ENCODE data around the gene RCAN2. TPM values are rescaled to one million over a fixed set of nuclear protein-coding genes. Genes with fewer than 3 reads are reported as not detected.

Gene RCAN2
- polyA plus RNA-seq, 1 donor from 2014 or later = 37.4 TPM

DNA sequence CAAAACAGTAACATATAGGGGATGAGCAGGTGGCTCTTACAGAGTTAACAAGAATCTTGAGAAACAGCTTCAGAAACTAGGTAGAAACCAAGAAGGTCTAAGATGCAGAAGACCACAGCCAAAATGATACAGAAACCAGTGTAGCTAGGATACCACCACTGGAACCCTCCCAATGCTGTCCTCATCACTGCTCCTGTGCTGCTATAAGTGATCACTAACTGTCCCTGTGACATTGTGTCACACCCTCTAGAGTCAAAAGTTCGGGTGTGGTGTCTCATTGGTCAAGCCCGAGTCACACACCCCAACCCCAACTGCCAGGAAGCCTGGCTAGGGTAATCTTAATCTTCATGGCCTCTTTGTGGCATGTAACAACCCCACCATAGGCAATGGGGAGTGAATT is 153.1 kb downstream of the RCAN2 start:
- Histone ChIP-seq H3K4me3 (ENCODE audit: low read length) (no peak overlapping the region), H3K79me2 (replicated peaks; ENCODE audit: insufficient read depth, low read length) (no peaks in the 10 kb centered on the region), H3F3A (ENCODE audit: insufficient read depth, low read length, poor library complexity, severe bottlenecking) (no peaks in the 10 kb centered on the region), H3K4me2 (ENCODE audit: low read length) (no peak overlapping the region), H3K9ac (ENCODE audit: low read length) (no peak overlapping the region), H3K36me3 (ENCODE audit: insufficient read depth, low read length) (no peaks in the 10 kb centered on the region), H3K27me3 (ENCODE audit: insufficient read depth, low read depth, low read length) (no peaks in the 10 kb centered on the region), H3K9me3 (ENCODE audit: low read length) (no peaks in the 10 kb centered on the region), H3K9me2 (ENCODE audit: insufficient read depth, low read length) (no peaks in the 10 kb centered on the region), H4K20me1 (ENCODE audit: insufficient read depth) (no peaks in the 10 kb centered on the region), H2AFZ (ENCODE audit: low read depth, low read length) (no peak overlapping the region), H3K27ac (ENCODE audit: low read length) (no peak overlapping the region)
- no peak for TF ChIP-seq SMC3 (conservative IDR thresholded peaks at IDR 0.05; ENCODE audit: poor library complexity)
- TF ChIP-seq POLR2AphosphoS5 (IDR thresholded peaks at IDR 0.05) = no peak
- TF ChIP-seq, protein P1, sequence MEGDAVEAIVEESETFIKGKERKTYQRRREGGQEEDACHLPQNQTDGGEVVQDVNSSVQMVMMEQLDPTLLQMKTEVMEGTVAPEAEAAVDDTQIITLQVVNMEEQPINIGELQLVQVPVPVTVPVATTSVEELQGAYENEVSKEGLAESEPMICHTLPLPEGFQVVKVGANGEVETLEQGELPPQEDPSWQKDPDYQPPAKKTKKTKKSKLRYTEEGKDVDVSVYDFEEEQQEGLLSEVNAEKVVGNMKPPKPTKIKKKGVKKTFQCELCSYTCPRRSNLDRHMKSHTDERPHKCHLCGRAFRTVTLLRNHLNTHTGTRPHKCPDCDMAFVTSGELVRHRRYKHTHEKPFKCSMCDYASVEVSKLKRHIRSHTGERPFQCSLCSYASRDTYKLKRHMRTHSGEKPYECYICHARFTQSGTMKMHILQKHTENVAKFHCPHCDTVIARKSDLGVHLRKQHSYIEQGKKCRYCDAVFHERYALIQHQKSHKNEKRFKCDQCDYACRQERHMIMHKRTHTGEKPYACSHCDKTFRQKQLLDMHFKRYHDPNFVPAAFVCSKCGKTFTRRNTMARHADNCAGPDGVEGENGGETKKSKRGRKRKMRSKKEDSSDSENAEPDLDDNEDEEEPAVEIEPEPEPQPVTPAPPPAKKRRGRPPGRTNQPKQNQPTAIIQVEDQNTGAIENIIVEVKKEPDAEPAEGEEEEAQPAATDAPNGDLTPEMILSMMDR (IDR thresholded peaks at IDR 0.05; ENCODE audit: poor library complexity, severe bottlenecking) = no peak
- no peak for TF ChIP-seq MXI1 (conservative IDR thresholded peaks at IDR 0.05; ENCODE audit: poor library complexity, severe bottlenecking)
- TF ChIP-seq, protein P2, sequence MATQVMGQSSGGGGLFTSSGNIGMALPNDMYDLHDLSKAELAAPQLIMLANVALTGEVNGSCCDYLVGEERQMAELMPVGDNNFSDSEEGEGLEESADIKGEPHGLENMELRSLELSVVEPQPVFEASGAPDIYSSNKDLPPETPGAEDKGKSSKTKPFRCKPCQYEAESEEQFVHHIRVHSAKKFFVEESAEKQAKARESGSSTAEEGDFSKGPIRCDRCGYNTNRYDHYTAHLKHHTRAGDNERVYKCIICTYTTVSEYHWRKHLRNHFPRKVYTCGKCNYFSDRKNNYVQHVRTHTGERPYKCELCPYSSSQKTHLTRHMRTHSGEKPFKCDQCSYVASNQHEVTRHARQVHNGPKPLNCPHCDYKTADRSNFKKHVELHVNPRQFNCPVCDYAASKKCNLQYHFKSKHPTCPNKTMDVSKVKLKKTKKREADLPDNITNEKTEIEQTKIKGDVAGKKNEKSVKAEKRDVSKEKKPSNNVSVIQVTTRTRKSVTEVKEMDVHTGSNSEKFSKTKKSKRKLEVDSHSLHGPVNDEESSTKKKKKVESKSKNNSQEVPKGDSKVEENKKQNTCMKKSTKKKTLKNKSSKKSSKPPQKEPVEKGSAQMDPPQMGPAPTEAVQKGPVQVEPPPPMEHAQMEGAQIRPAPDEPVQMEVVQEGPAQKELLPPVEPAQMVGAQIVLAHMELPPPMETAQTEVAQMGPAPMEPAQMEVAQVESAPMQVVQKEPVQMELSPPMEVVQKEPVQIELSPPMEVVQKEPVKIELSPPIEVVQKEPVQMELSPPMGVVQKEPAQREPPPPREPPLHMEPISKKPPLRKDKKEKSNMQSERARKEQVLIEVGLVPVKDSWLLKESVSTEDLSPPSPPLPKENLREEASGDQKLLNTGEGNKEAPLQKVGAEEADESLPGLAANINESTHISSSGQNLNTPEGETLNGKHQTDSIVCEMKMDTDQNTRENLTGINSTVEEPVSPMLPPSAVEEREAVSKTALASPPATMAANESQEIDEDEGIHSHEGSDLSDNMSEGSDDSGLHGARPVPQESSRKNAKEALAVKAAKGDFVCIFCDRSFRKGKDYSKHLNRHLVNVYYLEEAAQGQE (IDR thresholded peaks at IDR 0.05; ENCODE audit: borderline replicate concordance) = no peak
- no peak for TF ChIP-seq RAD21 (conservative IDR thresholded peaks at IDR 0.05)
- TF ChIP-seq EZH2 (IDR thresholded peaks at IDR 0.05; ENCODE audit: borderline replicate concordance, insufficient read depth, low read length, poor library complexity, severe bottlenecking) = no peak

DNA sequence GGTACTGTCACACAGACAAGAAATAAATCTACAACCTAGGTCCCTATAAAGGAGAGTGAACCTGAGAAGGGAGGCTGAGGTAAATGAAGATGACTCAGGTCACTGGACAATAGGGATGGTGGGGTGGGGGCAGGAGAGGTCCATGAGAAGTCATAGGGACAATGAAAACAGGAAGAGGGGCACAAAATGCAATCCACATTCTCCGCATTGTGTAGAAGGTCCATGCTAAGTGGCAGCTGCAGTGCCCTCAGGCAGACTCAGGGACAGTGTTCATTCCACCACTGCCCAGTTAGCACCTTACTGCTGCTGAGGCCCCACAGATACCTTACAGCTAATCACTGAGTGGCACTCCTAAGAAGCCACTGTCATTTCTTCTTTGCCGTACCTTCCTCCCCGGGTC is 156.8 kb downstream of the RCAN2 start:
- no peak overlapping the region for H3K4me3 ChIP-seq (ENCODE audit: low read length)
- H3K9me3 ChIP-seq (ENCODE audit: low read length) = no peaks in the 10 kb centered on the region
- no peaks in the 10 kb centered on the region for H3F3A ChIP-seq (ENCODE audit: insufficient read depth, low read length, poor library complexity, severe bottlenecking)
- no peak overlapping the region for H2AFZ ChIP-seq (ENCODE audit: low read depth, low read length)
- TF ChIP-seq EZH2 (IDR thresholded peaks at IDR 0.05; ENCODE audit: borderline replicate concordance, insufficient read depth, low read length, poor library complexity, severe bottlenecking) (no peak), SMC3 (conservative IDR thresholded peaks at IDR 0.05; ENCODE audit: poor library complexity) (no peak), POLR2AphosphoS5 (IDR thresholded peaks at IDR 0.05) (no peak), RAD21 (conservative IDR thresholded peaks at IDR 0.05) (no peak), EP300 (conservative IDR thresholded peaks at IDR 0.05; ENCODE audit: poor library complexity, severe bottlenecking) (no peak), TAF1 (IDR thresholded peaks at IDR 0.05; ENCODE audit: low read depth) (no peak), MXI1 (conservative IDR thresholded peaks at IDR 0.05; ENCODE audit: poor library complexity, severe bottlenecking) (no peak)
- TF ChIP-seq, protein P1 (IDR thresholded peaks at IDR 0.05; ENCODE audit: poor library complexity, severe bottlenecking) = no peak
- TF ChIP-seq, protein P2 (IDR thresholded peaks at IDR 0.05; ENCODE audit: borderline replicate concordance) = no peak
- no peak overlapping the region for H3K4me2 ChIP-seq (ENCODE audit: low read length)
- no peaks in the 10 kb centered on the region for H3K9me2 ChIP-seq (ENCODE audit: insufficient read depth, low read length)
- H4K20me1 ChIP-seq (ENCODE audit: insufficient read depth) = no peaks in the 10 kb centered on the region
- H3K79me2 ChIP-seq (replicated peaks; ENCODE audit: insufficient read depth, low read length) = no peaks in the 10 kb centered on the region
- no peak overlapping the region for H3K27ac ChIP-seq (ENCODE audit: low read length)
- H3K9ac ChIP-seq (ENCODE audit: low read length) = no peak overlapping the region
- H3K27me3 ChIP-seq (ENCODE audit: insufficient read depth, low read depth, low read length) = no peaks in the 10 kb centered on the region
- H3K36me3 ChIP-seq (ENCODE audit: insufficient read depth, low read length) = no peaks in the 10 kb centered on the region
